OCI-LY7 (cell line): ENCODE measurements around the gene SNX9. TPM values are rescaled to one million over a fixed set of nuclear protein-coding genes. Genes with fewer than 3 reads are reported as not detected.

Source experiments
- BruUV-seq: library from RNA; stranded (reverse); fragments of 400-500 nt; replicated peaks from 2 replicates; lab custom pipeline; 2021; lab: Mats Ljungman, UMichigan
- CTCF ChIA-PET: fragments of 300-600 bp; sonication (Branson Sonifier 250); formaldehyde crosslinking; loops from one replicate; lab custom pipeline; 2022; ENCODE audit warnings: antibody characterized with exemption; ENCODE audit not compliant: unreplicated experiment; lab: Charles Lee
- POLR2A ChIA-PET: fragments of 300-600 bp; sonication (Branson Sonifier 250); formaldehyde crosslinking; loops from one replicate; lab custom pipeline; 2022; ENCODE audit warnings: antibody characterized with exemption; lab: Charles Lee
- DNase-seq: peaks from one replicate; pipeline ENCODE4 v3.0.0-alpha.2; 2015; ENCODE audit warnings: low spot score
- H2AFZ ChIP-seq: fragments of 200-600 bp; sonication (generic), shearing (Covaris generic); 2 replicates; pipeline ENCODE4 v1.6.1; 2014; ENCODE audit warnings: mild to moderate bottlenecking, antibody characterized with exemption, low read length, moderate library complexity
- H3K27ac ChIP-seq: fragments of 200-600 bp; sonication (generic); 2 replicates; pipeline ENCODE4 v1.5.1; 2014; ENCODE audit warnings: mixed run types, low read depth, mild to moderate bottlenecking, moderate library complexity, low read length, inconsistent platforms; ENCODE audit not compliant: poor library complexity, severe bottlenecking
- H3K36me3 ChIP-seq: fragments of 200-600 bp; sonication (generic); 2 replicates; pipeline ENCODE4 v1.6.1; 2014; ENCODE audit warnings: mild to moderate bottlenecking, antibody characterized with exemption, low read length, moderate library complexity, mixed read lengths; ENCODE audit not compliant: insufficient read depth
- H3K4me1 ChIP-seq: fragments of 200-600 bp; sonication (generic); 2 replicates; pipeline ENCODE4 v1.5.1; 2014; ENCODE audit warnings: mild to moderate bottlenecking, low read length; ENCODE audit not compliant: insufficient read depth, poor library complexity, severe bottlenecking
- H3K4me2 ChIP-seq: fragments of 200-600 bp; sonication (generic); 2 replicates; pipeline ENCODE4 v1.6.1; 2014; ENCODE audit warnings: mild to moderate bottlenecking, low read length
- H3K4me3 ChIP-seq: fragments of 200-600 bp; sonication (generic); 2 replicates; pipeline ENCODE4 v1.5.1; 2014; ENCODE audit warnings: mild to moderate bottlenecking, low read depth, low read length; ENCODE audit not compliant: poor library complexity, severe bottlenecking
- H3K79me2 ChIP-seq: fragments of 200-600 bp; sonication (generic); 2 replicates; pipeline ENCODE4 v1.6.1; 2016; ENCODE audit warnings: low read depth, mild to moderate bottlenecking, low read length, moderate library complexity, mixed read lengths; ENCODE audit not compliant: insufficient read depth
- H3K9me2 ChIP-seq: fragments of 200-600 bp; sonication (generic); 2 replicates; pipeline ENCODE4 v1.6.1; 2016; ENCODE audit warnings: mild to moderate bottlenecking, low read length, mixed read lengths; ENCODE audit not compliant: insufficient read depth
- H3K9me3 ChIP-seq: fragments of 200-600 bp; sonication (generic); 2 replicates; pipeline ENCODE4 v1.6.1; 2014; ENCODE audit warnings: mild to moderate bottlenecking, mixed run types, low read length, mixed read lengths
- H4K20me1 ChIP-seq: fragments of 200-600 bp; sonication (generic); 2 replicates; pipeline ENCODE4 v1.6.1; 2014; ENCODE audit warnings: mild to moderate bottlenecking, antibody characterized with exemption, low read length, moderate library complexity, mixed read lengths; ENCODE audit not compliant: insufficient read depth
- CTCF ChIP-seq: fragments of 200-600 bp; sonication (generic); conservative IDR thresholded peaks from 2 replicates; pipeline ENCODE4 v1.5.1; 2014; ENCODE audit warnings: mild to moderate bottlenecking, antibody characterized with exemption, low read length, moderate library complexity, mixed read lengths
- EZH2phosphoT487 ChIP-seq: fragments of 200-600 bp; sonication (generic); IDR thresholded peaks from 2 replicates; pipeline ENCODE4 v1.6.1; 2018; ENCODE audit warnings: low read depth, borderline replicate concordance, mild to moderate bottlenecking, mixed run types, antibody characterized with exemption, low read length, moderate library complexity, mixed read lengths
- intact Hi-C: fragments of 100-400 bp; cut with micrococcal nuclease; formaldehyde crosslinking; loops from one replicate; pipeline ENCODE4 v1.10.0; 2022; ENCODE audit not compliant: unreplicated experiment
- total RNA-seq, 2 experiments: library from RNA; depleted of rRNA in 1 of 2; stranded (reverse); fragments of >200 nt in 1 of 2; shearing (Covaris generic) in 1 of 2; gene quantifications; 2 replicates each; pipeline ENCODE4 v1.2.3, GENCODE V29; 2014 to 2022

SNX9 gene
- total RNA-seq, 2 experiments from 2014 or later, result not detected

- intact Hi-C loops, result no loop called here
- Histone ChIP-seq H3K9me2 (no peaks in the 10 kb centered on the region), H3K27ac (no peak overlapping the region), H4K20me1 (no peaks in the 10 kb centered on the region), H3K79me2 (no peaks in the 10 kb centered on the region), H2AFZ (no peak overlapping the region), H3K4me1 (no peaks in the 10 kb centered on the region), H3K9me3 (no peaks in the 10 kb centered on the region), H3K36me3 (no peaks in the 10 kb centered on the region), H3K4me2 (no peak overlapping the region), H3K4me3 (no peak overlapping the region)
- CTCF ChIA-PET, result no interaction called here
- no peak for TF ChIP-seq EZH2phosphoT487
- TF ChIP-seq CTCF, result no peak
- no peak for DNase-seq
- BruUV-seq, result no TSS peak
- POLR2A ChIA-PET, result interaction anchor here (0.8 kb wide), 1 partner anchor 189 kb away, joined by 3 read pairs; no protein-coding TSS in a partner anchor
These were observed 62.8 kb downstream of the SNX9 start for GRCh38 chr6:157885876-157886275.

GRCh38 chr6:157887892-157888291, 64.8 kb downstream of the SNX9 start:
- POLR2A ChIA-PET, result no interaction called here
- Histone ChIP-seq H3K9me3 (no peaks in the 10 kb centered on the region), H3K9me2 (no peaks in the 10 kb centered on the region), H3K27ac (no peak overlapping the region), H2AFZ (no peak overlapping the region), H3K4me3 (no peak overlapping the region), H3K4me1 (no peaks in the 10 kb centered on the region), H4K20me1 (no peaks in the 10 kb centered on the region), H3K79me2 (no peaks in the 10 kb centered on the region), H3K36me3 (no peaks in the 10 kb centered on the region), H3K4me2 (no peak overlapping the region)
- DNase-seq, result no peak
- intact Hi-C loops, result no loop called here
- CTCF ChIA-PET, result no interaction called here
- TF ChIP-seq EZH2phosphoT487 (no peak), CTCF (no peak)
- no TSS peak for BruUV-seq

- no peak for DNase-seq
- Histone ChIP-seq H4K20me1 (no peaks in the 10 kb centered on the region), H3K9me2 (no peaks in the 10 kb centered on the region), H3K4me3 (no peak overlapping the region), H3K4me2 (no peak overlapping the region), H3K79me2 (no peaks in the 10 kb centered on the region), H2AFZ (no peak overlapping the region), H3K9me3 (no peaks in the 10 kb centered on the region), H3K4me1 (no peaks in the 10 kb centered on the region), H3K36me3 (no peaks in the 10 kb centered on the region), H3K27ac (no peak overlapping the region)
- no peak for TF ChIP-seq EZH2phosphoT487
- TF ChIP-seq CTCF, result no peak
- POLR2A ChIA-PET, result interaction anchor here (1.0 kb wide), 1 partner anchor 8 kb away, joined by 5 read pairs; no protein-coding TSS in a partner anchor
- BruUV-seq, result no TSS peak
- intact Hi-C loops, result no loop called here
- CTCF ChIA-PET, result no interaction called here
These were observed 68.7 kb downstream of the SNX9 start for GRCh38 chr6:157891544-157892362.
